Measurements from ENCODE around the gene LAMA3. TPM values are rescaled to one million over a fixed set of nuclear protein-coding genes. Genes with fewer than 3 reads are reported as not detected.

The LAMA3 gene
- total RNA-seq, 1 experiment from 2014 or later = 8.1 TPM

GRCh38 chr18:23870676-23871380 lies 181.6 kb downstream of the LAMA3 start:
- TF ChIP-seq, protein P1, sequence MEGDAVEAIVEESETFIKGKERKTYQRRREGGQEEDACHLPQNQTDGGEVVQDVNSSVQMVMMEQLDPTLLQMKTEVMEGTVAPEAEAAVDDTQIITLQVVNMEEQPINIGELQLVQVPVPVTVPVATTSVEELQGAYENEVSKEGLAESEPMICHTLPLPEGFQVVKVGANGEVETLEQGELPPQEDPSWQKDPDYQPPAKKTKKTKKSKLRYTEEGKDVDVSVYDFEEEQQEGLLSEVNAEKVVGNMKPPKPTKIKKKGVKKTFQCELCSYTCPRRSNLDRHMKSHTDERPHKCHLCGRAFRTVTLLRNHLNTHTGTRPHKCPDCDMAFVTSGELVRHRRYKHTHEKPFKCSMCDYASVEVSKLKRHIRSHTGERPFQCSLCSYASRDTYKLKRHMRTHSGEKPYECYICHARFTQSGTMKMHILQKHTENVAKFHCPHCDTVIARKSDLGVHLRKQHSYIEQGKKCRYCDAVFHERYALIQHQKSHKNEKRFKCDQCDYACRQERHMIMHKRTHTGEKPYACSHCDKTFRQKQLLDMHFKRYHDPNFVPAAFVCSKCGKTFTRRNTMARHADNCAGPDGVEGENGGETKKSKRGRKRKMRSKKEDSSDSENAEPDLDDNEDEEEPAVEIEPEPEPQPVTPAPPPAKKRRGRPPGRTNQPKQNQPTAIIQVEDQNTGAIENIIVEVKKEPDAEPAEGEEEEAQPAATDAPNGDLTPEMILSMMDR (IDR thresholded peaks at IDR 0.05) = no peak
- TF ChIP-seq, protein P2, sequence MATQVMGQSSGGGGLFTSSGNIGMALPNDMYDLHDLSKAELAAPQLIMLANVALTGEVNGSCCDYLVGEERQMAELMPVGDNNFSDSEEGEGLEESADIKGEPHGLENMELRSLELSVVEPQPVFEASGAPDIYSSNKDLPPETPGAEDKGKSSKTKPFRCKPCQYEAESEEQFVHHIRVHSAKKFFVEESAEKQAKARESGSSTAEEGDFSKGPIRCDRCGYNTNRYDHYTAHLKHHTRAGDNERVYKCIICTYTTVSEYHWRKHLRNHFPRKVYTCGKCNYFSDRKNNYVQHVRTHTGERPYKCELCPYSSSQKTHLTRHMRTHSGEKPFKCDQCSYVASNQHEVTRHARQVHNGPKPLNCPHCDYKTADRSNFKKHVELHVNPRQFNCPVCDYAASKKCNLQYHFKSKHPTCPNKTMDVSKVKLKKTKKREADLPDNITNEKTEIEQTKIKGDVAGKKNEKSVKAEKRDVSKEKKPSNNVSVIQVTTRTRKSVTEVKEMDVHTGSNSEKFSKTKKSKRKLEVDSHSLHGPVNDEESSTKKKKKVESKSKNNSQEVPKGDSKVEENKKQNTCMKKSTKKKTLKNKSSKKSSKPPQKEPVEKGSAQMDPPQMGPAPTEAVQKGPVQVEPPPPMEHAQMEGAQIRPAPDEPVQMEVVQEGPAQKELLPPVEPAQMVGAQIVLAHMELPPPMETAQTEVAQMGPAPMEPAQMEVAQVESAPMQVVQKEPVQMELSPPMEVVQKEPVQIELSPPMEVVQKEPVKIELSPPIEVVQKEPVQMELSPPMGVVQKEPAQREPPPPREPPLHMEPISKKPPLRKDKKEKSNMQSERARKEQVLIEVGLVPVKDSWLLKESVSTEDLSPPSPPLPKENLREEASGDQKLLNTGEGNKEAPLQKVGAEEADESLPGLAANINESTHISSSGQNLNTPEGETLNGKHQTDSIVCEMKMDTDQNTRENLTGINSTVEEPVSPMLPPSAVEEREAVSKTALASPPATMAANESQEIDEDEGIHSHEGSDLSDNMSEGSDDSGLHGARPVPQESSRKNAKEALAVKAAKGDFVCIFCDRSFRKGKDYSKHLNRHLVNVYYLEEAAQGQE (IDR thresholded peaks at IDR 0.05; ENCODE audit: insufficient read depth in 1 of 2, low read depth in 2 of 2, low read length in 1 of 2) = no peak
- no peak for TF ChIP-seq TCF7L2 (IDR thresholded peaks at IDR 0.05; ENCODE audit: low read depth, low read length)
- TF ChIP-seq POLR2AphosphoS5 (IDR thresholded peaks at IDR 0.05; ENCODE audit: low read depth, low read length) = no peak
- TF ChIP-seq SIN3A (IDR thresholded peaks at IDR 0.05; ENCODE audit: borderline replicate concordance, insufficient read depth, low read depth, low read length) = no peak
- Histone ChIP-seq H3K36me3 (ENCODE audit: control insufficient read depth, insufficient read depth, low read length) (no peaks in the 10 kb centered on the region), H3K9me3 (ENCODE audit: control insufficient read depth, insufficient read depth, low read depth, low read length) (no peaks in the 10 kb centered on the region), H3K27ac (ENCODE audit: low read length) (no peak overlapping the region), H3K4me1 (ENCODE audit: control insufficient read depth, insufficient read depth, low read length) (0 out of 2 replicates have a peak, but pooled peaks cover 5% of the 10 kb centered on the region), H3K27me3 (ENCODE audit: control insufficient read depth, insufficient read depth, low read length) (no peaks in the 10 kb centered on the region; the same call in 1 of the 2 replicates), H3K4me3 (ENCODE audit: low read depth in 2 of 2, low read length in 2 of 2) (no peak overlapping the region)
- CTCF ChIA-PET = no interaction called here
- in situ Hi-C loops (cut with HindIII; ENCODE audit: low pct_unique_long_range_greater_than_20kb, low sequenced_read_pairs) (no loop called here), intact Hi-C loops (cut with micrococcal nuclease; ENCODE audit: unreplicated experiment) (no loop called here)
- DNase-seq (ENCODE audit: low read depth, low spot score) (no peak), ATAC-seq (no peak)
- POLR2A ChIA-PET = no interaction called here
- BruUV-seq (replicated peaks) = no TSS peak

- ATAC-seq (no peak), DNase-seq (ENCODE audit: low read depth, low spot score) (no peak)
- Histone ChIP-seq H3K4me1 (ENCODE audit: control insufficient read depth, insufficient read depth, low read length) (0 out of 2 replicates have a peak, but pooled peaks cover 5% of the 10 kb centered on the region), H3K36me3 (ENCODE audit: control insufficient read depth, insufficient read depth, low read length) (no peaks in the 10 kb centered on the region), H3K27ac (ENCODE audit: low read length) (no peak overlapping the region), H3K27me3 (ENCODE audit: control insufficient read depth, insufficient read depth, low read length) (no peaks in the 10 kb centered on the region; the same call in 1 of the 2 replicates), H3K9me3 (ENCODE audit: control insufficient read depth, insufficient read depth, low read depth, low read length) (no peaks in the 10 kb centered on the region), H3K4me3 (ENCODE audit: low read depth in 2 of 2, low read length in 2 of 2) (no peak overlapping the region)
- POLR2A ChIA-PET = no interaction called here
- intact Hi-C loops (cut with micrococcal nuclease; ENCODE audit: unreplicated experiment) = no loop called here
- BruUV-seq (replicated peaks) = no TSS peak
- TF ChIP-seq, protein P1 (IDR thresholded peaks at IDR 0.05) = no peak
- TF ChIP-seq, protein P2 (IDR thresholded peaks at IDR 0.05; ENCODE audit: insufficient read depth in 1 of 2, low read depth in 2 of 2, low read length in 1 of 2) = no peak
- no peak for TF ChIP-seq TCF7L2 (IDR thresholded peaks at IDR 0.05; ENCODE audit: low read depth, low read length)
- TF ChIP-seq POLR2AphosphoS5 (IDR thresholded peaks at IDR 0.05; ENCODE audit: low read depth, low read length) = no peak
- TF ChIP-seq SIN3A (IDR thresholded peaks at IDR 0.05; ENCODE audit: borderline replicate concordance, insufficient read depth, low read depth, low read length) = no peak
- CTCF ChIA-PET = no interaction called here
- in situ Hi-C loops (cut with HindIII; ENCODE audit: low pct_unique_long_range_greater_than_20kb, low sequenced_read_pairs) = no loop called here
These were observed 182.2 kb downstream of the LAMA3 start for GRCh38 chr18:23871410-23871809.

All from Panc1 (cell line).